Anterior cingulate cortex (tissue), 58 donors: ENCODE results near the gene EDC3.
"Not testable (repeated sequence)": the region's sequence is repeated elsewhere in the genome, so short reads cannot be mapped to it uniquely, and the experiment has no call there.

Experiments
- DNase-seq, 58 donors: peaks; one replicate each; lab custom pipeline; 2025; lab: John Stamatoyannopoulos, UW

Gene EDC3

DNA sequence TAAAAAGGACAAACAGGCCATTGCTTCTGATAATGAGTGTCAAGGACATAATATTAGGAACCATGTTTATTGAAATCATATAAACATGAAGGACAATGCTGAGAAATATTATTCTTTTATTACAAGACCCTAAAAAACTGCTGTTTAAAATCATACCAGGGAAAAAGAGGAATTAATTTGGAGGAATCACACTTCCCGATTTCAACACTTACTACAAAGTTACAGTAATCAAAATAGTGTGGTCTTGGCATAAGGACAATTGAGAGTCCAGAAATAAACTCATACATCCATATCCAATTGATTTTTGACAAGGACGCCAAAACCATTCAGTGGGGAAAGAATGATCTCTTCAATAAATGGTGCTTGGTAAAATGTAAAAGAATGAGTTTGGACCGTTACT lies 16.5 kb upstream of the EDC3 start:
- no peak for DNase-seq

DNA sequence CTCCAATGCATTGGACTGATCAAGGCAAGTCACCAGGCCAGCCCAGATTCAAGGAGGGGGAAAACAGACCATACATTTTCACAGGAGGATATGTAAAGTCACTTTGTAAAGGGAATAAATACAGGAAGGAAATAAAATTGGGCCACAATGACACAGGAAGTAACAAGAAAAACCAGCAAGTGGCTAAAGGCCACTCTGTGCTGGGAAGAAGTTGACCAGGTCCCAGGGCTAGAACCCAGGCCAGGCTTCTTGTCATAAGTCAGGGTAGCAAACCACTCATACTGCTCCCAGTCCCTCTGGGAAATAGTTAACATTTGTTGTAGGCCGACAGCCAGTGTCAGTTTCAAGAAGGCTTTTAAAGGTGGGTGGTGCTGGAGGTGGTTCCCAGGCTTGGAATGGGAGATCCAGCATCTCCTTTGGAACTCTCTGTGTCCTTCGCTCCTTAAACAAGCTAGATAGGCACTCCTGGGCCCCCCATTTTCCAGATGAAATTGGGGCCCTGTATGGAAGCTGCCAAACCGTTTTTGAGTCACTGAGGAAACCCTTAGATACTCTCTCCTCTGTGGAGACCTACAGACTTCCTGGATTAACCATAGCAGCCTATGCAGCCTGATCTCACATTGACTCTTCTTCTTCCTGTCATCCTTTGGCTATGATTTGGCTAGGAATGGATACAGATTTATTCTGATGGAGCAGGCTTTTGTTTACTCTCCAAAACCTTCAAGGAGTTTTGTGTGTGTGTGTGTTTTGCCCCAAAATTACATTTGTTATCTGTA lies 14.7 kb upstream of the EDC3 start:
- no peak for DNase-seq

DNA sequence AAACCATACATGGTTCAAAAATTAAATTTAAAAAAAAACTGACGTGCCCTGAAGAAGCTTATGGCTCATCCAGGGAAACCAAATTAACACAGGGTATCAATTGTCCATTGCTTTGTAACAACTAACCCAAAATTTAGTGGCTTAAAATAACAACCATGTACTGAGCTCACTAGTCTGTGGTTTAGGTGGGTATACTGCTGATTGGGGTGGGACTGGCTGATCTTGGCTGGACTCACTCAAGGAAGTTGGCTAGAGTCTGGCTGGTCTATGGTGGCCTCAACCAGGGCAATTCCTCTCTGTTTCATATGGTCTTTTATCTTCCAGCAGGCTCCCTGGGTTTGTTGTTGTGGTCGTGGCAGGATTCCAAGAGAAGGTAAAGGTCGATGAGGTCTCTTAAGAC lies 14.1 kb upstream of the EDC3 start:
- DNase-seq = no peak

DNA sequence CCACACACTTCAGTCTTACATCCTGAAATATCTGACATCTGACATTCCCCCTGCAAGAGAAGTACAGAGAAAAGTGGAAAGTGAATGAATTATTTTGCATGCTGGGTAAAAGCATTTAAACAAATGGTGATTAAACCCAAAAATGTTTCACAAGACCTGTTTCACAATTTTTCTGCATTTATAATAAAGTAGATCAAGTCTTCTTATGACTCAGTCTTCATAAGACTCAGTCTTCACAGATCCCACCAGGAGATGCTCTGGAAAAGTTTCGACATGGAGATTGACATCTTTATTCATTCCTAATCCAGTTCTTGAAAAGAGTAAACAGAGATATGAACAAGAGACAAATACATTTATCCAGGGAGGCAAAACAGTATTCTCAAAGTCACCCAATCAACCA lies 13.2 kb upstream of the EDC3 start:
- DNase-seq = no peak

DNA sequence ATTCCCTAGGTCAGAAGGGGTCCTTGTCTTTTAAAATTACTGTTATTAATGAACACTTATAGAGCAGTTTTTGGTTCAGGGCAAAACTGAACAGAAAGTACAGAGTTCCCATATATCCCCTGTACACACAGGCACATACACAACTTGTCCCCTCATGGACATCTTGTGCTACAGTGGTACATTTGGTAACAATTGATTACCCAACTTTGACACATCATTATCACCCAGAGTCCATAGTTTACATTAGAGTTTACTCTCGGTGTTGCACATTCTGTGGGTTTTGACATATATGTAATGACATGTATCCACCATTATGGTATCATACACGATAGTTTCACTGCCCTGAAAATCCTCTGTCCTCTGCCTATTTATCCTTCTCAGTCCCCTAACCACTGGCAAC lies 984 bp upstream of the EDC3 start:
- no peak for DNase-seq

DNA sequence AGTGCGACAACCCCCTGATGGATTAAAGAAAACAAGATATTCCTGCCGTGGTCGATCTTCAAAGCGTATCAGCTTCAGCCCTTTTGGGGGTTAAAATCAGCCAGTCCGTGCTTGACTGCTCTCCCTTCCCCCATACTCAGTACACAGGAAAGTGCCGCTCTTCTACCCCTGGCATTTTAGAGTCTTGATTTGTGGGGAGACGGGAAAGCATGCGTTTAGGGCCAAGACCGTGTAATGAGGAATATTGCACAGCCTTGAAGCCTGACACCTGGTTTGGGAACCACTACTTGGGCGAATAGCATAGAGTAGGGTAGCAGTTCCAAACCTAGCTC lies 540 bp upstream of the EDC3 start:
- DNase-seq = no peak

DNA sequence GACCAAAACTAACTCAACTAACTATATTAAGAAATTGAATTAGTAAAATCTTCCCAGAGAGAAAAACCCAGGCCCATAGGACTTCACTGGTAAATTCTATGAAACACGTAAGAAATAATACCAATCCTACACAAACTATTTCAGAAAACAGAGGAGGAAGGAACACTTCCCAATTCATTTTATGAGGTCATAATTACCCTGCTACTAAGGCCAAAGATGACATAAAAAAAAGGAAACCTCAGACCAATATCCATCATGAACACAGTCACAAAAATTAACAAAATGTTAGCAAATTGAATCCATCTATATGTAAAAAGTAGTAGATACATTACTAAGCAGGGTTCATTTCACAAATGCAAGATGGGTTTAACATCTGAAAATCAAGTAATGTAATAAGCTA lies 3.5 kb downstream of the EDC3 start:
- no peak for DNase-seq

DNA sequence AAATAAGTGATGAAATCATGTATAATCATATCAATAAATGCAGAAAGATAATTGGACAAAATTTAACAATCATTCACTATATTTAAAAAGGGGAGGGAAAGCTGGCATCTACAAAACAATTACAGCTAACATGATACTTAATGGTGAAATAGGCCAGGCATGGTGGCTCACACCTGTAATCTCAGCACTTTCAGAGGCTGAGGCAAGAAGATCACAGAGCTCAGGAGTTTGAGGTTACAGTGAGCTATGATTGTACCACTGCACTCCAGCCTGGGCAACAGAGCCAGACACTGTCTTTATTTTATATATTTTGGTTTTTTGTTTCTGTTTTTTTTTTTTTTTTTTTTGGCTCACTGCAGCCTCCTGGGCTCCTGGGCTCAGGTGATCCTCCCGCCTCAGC lies 12.1 kb downstream of the EDC3 start:
- DNase-seq = no peak

DNA sequence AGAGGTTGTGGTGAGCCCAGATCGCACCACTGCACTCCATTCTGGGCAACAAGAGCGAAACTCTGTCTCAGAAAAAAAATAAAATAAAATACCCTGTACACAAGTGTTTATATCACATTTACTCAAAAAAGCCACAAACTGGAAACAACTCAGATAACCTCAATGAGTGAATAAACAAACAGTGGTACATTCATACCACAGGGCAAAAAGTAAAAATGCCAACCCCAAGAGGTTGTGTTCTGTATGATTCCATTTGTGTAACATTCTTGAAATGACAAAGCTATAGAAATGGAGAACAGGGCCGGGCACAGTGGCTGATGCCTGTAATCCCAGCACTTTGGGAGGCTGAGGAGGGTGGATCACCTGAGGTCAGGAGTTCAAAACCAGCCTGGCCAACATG lies 12.9 kb downstream of the EDC3 start:
- DNase-seq = no peak

DNA sequence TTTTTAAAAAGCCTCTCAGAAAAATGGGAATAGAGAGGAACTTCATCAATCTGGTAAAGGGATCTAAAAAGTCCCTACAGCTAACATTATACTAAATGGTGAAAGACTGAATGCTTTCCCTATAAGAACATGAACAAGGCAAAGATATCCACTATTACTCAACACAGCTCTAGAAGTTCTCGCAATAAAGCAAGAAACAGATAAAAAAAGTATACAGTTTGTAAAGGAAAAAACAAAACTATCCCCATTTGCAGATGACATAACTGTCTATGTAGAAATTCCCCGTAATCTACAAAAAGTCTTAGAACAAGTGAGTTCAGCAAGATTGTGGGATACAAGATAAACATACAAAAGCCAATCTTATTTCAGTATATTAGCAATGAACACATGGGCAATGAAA lies 15.4 kb downstream of the EDC3 start:
- DNase-seq = no peak

DNA sequence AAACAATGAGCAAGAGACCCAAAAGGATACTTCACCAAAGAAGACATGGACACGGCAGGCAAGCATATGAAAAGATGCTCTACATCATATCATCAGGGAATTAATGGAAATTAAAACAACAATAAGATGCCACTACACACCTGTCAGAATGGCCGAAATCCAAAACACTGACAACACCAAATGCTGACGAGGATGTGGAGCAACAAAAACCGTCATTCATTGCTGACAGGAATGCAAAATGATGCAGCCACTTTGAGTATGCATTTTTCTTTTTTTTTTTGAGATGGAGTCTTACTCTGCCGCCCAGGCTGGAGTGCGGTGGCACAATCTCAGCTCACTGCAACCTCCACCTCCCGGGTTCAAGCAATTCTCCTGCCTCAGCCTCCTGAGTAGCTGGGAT lies 19.0 kb downstream of the EDC3 start:
- no peak for DNase-seq

DNA sequence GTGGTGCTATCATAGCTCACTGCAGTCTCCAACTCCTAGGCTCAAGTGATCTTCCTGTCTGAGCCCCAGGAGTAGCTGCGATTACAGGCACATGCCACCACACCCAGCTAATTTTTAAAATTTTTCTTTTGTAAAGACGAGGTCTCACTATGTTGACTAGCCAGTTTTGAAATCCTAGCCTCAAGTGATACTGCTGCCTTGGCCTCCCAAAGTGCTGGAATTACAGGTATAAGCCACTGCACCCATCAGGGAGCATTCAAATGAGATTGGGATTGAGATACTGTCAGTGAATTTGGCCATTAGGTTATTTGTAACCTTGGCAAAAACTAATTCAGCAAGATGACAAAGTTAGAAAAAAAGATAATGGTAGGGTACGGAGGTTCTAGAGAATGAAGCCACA lies 21.7 kb downstream of the EDC3 start:
- DNase-seq = no peak

DNA sequence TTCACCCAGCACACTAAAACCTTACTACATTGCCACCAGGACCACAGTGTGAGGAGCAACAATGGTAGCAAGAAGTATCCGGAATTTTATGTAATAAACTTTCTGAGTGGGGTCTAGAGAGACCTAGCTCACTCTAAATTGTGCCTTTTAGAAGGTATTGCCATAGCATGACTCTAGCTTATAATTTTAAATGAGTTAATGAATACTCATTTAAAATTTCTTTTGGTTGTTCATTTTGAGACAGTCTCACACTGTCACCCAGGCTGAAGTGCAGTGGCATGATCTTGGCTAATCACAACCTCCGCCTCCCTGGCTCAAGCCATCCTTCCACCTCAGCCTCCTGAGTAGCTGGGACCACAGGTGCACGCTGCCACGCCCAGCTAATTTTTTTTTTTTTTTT lies 26.2 kb downstream of the EDC3 start:
- DNase-seq = no peak

DNA sequence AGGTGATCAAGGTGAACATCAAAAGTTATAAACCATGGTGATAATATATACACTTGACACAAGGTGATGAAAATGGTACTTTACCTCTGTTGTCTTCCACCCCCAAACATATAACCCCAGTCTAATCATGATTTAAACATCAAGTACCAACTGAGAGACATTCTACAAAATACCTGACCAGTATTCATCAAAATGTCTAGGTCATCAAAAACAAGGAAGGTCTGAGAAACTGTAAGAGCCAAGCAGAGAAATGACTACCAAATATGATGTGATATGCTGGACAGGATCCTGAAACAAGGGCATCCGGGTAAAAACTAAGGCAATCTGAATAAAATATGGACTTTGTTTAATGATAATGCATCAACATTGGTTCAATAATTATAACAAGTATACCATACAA lies 27.8 kb downstream of the EDC3 start:
- no peak for DNase-seq

DNA sequence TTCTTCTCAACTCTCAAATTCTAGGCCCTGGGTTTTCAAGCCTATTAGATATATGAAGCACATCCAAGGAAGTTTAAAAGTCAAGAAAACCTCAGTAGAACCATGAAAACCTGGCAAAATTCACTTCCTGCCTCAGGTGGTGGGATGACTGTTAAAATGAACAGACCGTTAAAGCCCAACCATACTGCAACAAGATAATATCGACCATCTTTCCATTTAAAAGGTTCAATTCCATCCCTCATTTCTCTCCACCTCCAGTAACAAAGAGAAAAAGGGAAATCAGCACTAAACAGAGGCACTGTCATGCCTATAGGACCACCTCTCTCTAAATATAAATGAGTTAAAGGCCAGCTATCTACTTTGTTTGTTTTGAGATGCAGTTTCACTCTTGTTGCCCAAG lies 31.2 kb downstream of the EDC3 start:
- DNase-seq = no peak

DNA sequence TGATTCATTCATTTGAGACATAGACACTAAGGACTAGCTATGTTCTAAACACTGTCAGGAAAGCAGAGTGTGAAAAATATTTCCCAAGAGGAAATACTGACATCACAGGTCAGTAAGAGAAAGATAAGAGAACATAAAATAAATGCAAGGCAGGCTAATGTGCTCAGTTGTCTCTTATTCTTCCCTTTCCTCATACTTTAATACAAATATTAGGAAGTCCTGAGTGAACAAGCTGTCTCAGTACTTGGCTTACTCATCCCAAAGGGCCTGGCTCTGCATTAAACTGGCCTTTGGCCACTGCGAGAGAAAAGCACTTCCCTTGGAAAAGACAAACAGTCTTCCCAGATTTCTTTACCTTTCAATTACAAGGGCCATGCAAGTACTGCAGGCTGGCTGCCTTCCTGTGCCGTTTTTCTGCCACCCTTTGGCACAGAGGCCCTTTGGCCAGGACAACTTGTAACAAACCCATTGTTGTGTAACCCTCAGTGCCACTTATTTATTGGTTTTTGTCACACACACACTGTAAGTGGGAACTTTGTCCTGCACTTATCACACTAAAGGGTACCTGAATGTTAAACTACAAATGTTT lies 31.7 kb downstream of the EDC3 start:
- peak in 31 of 58 donors; percentile 2 to 77 (median 21) for DNase-seq

DNA sequence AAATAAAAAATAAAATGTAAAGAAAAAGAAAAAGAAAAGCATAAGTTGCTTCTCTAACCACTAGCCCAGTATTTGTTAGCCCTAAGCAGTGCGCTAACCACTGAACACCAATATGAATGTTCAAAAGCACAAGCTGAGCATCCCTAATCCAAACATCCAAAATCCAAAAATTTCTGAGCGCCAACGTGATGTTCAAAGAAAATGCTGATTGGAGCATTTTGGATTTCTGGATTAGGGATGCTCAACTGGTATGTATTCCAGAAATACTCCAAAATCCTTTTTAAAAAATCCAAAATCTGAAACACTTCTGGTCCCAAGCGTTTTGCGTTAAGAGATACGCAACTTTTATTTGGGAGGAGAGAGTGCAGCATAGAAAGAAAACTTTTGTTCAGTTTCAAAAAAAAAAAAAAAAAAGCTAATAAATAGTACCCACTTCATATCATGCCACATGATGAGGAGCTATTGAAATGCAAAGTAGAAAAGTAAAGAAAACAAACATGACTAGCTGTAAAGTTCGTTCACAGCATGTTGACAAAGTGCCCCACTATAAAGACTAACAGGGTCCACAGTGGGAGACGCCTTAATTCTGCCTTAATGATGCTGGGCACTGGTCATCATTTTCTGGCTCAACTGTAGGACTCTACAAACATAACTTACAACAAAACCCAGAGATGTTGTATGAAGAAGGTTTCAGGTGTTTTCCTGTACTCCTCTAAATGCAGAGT lies 32.4 kb downstream of the EDC3 start:
- no peak for DNase-seq

DNA sequence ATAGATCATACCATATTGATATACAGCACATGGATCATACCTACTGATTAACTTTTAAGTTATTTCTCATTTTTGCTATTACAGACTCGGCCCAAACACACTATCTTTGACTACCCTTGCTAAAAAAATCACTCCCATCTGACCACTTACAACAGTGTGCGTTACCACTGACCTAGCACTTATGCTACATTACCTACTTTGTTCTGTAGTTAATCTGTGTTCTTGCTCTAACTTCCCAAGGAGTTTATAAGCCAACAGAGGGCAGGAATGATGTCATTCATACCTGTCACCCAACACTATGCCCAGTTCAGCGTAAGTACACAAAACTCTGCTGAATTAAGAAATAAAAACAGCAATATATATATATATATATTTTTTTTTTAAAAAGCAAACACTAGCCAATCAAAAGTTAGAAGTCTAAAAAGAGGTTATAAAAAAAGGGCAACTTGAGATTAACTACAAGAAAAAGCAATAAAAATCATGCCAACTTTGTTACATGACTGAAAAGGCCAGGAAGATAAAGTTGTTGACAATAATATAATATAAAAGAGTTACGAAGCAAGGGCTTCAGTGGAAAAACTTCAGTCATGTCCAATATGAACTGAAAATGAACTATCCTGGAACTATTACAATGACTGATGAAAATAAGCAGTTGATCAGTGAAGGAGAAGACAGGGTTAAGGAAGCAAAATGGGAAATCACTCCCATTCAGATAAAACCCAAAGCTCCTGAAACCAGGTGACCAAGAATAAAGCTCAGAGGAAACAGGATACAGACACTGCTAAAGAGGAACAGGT lies 33.6 kb downstream of the EDC3 start:
- DNase-seq = no peak

DNA sequence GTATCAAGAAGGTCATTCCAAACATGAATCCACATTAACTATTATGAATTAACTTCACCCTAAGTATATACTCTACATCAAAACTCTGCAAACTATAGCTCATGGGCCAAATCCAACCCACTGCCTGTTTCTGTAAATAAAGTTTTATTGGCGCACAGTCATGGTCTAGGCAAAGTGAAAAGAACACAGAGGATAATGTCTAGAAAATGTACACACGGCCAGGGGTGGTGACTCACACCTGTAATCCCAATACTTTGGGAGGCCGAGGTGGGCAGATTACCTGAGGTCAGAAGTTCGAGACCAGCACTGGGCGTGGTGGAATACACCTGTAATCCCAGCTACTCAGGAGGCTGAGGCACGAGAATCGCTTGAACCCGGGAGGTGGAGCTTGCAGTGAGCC lies 34.5 kb downstream of the EDC3 start:
- not testable (repeated sequence) for DNase-seq

DNA sequence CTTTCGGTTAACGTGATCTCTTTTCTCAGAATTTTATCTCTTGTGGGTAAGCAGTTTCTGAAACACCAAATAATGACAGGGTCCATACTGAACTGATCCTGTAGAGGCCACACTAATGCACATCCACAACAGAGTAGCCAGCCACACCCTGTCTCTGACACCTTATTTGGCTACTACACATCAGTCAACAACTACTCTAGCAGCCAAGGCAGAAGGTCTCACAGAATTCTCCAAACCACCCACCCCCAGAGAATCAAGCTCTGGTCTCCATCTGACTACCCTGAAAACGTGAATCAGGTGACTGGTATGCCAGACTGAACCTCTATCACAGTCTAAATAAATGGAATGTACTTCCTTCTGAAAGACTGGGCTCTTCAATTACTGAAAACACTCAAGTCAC lies 38.0 kb downstream of the EDC3 start:
- no peak for DNase-seq

DNA sequence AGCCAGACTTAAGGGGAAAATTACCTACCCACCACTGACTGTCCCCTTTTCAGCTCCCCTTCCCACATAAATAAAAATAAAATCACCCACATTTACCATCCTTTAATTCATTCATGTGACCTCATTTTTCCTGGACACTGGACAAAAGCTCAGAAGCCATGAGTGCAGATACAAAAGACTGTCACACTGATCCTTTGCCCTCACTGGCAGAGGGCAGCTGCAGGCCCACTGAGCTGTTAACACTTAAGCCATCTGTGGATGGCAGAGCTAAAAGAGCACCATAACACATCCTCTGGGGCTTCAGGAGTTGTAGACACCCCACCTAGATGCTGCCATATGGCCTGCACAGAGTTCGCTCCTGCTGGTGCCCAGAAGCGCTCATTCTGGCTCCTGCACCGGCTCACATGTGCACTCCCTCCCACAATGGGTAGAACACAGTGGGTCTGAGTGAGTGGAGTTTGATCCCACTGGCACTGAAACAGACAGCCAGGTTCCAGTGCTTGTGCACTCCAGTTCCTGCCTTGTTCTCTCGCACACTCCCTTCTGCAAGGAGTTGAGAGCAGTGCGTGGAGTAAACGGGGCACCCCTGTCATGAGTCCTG lies 38.8 kb downstream of the EDC3 start:
- peak in 4 of 58 donors; percentile 4 to 43 (median 16) for DNase-seq
